C4-2B (cell line): ENCODE measurements around the gene TAOK2.

ENCODE experiments used
- ZFX ChIP-seq: fragments of 450-650 bp; IDR thresholded peaks from 2 replicates; pipeline ENCODE4 v1.6.1; 2017
- TF ChIP-seq, protein P1 (sequence below): fragments of 450-650 bp; conservative IDR thresholded peaks from 2 replicates; pipeline ENCODE4 v1.5.1; 2017; ENCODE audit warnings: mild to moderate bottlenecking

DNA sequence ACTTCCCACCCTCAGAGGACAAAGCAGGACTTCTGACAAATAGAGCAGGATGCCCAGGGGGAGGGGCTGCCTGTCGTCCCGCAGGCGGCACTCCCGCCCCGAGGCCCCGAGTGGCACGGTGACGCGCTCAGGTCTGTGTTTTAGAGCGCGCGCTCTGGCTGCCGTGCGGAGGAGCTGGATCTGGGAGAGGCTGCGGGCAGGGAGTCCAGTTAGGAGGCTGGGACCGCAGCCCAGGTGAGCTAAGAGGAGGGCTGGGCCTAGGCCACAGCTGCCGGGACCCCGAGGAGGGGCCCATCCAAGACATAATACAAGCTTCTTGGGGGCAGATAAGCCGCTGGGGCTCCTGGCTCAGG is 30.7 kb downstream of the TAOK2 start:
- TF ChIP-seq, protein P1, sequence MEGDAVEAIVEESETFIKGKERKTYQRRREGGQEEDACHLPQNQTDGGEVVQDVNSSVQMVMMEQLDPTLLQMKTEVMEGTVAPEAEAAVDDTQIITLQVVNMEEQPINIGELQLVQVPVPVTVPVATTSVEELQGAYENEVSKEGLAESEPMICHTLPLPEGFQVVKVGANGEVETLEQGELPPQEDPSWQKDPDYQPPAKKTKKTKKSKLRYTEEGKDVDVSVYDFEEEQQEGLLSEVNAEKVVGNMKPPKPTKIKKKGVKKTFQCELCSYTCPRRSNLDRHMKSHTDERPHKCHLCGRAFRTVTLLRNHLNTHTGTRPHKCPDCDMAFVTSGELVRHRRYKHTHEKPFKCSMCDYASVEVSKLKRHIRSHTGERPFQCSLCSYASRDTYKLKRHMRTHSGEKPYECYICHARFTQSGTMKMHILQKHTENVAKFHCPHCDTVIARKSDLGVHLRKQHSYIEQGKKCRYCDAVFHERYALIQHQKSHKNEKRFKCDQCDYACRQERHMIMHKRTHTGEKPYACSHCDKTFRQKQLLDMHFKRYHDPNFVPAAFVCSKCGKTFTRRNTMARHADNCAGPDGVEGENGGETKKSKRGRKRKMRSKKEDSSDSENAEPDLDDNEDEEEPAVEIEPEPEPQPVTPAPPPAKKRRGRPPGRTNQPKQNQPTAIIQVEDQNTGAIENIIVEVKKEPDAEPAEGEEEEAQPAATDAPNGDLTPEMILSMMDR, result no peak
- no peak for TF ChIP-seq ZFX
